Body of pancreas (tissue), 4 donors: Measurements from ENCODE around the gene GOLPH3.

Experiments used
- CTCF ChIP-seq, 7 experiments: fragments of 450-650 bp in 4 of 7; fragments of 200-600 bp in 3 of 7; sonication (generic) in 3 of 7; IDR thresholded peaks; one replicate each; pipeline ENCODE4 v1.5.1; 2016 to 2019; ENCODE audit warnings: antibody characterized with exemption in 7 of 7
- POLR2A ChIP-seq, 3 donors: fragments of 450-650 bp; IDR thresholded peaks; one replicate each; pipeline ENCODE4 v1.6.1; 2016; ENCODE audit warnings: antibody characterized with exemption in 3 of 3, mild to moderate bottlenecking in 2 of 3

- no peak for TF ChIP-seq CTCF (IDR thresholded peaks at IDR 0.05)
- no peak for TF ChIP-seq POLR2A (IDR thresholded peaks at IDR 0.05)
These were observed 22.9 kb upstream of the GOLPH3 start for GRCh38 chr5:32197032-32197431.
